GM10248 (cell line): ENCODE measurements around the gene RSBN1L.

Experiments
- CTCF ChIA-PET: fragments of 300-600 bp; sonication (Branson Sonifier 250); formaldehyde crosslinking; extraction: SDS; loops from one replicate; lab custom pipeline; 2021; ENCODE audit warnings: antibody characterized with exemption; lab: Yijun Ruan, JAX
- POLR2A ChIA-PET: fragments of 350-650 bp; sonication (Branson Sonifier 250); formaldehyde crosslinking; extraction: SDS; loops from one replicate; lab custom pipeline; 2020; ENCODE audit warnings: antibody characterized with exemption; lab: Yijun Ruan, JAX
- DNase-seq: peaks from one replicate; pipeline ENCODE4 v3.0.0; 2012; ENCODE audit errors: extremely low spot score
- TF ChIP-seq, protein P1 (sequence below): IDR thresholded peaks from 2 replicates; pipeline ENCODE4 v1.5.1; 2012; ENCODE audit warnings: mild to moderate bottlenecking, low read depth; ENCODE audit errors: extremely low read depth, missing control alignments, control extremely low read depth

RSBN1L gene

DNA sequence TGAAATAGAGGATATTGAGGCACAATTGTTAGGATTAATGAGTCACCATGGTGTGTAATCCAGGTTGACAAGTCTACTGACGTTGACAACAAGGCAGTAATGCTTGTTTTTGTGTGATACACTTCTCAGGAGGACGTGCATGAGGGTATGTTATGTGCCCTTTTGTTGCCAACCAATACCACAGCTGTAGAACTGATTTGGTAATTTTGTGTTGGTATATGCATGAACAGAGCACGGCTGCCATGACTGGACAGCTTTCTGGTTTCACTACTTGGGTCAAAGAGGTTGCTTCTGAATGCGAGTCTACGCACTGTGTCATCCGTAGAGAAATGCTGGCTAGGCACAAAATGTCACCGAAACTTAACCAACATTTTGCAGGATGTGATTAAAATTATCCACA lies 135.2 kb downstream of the RSBN1L start:
- CTCF ChIA-PET = interaction anchor here (1.1 to 2.9 kb wide), 2 partner anchors 11 to 32 kb away, joined by 5 to 8 read pairs; partner anchors contain the start of genes PHTF2 and TMEM60
- TF ChIP-seq, protein P1, sequence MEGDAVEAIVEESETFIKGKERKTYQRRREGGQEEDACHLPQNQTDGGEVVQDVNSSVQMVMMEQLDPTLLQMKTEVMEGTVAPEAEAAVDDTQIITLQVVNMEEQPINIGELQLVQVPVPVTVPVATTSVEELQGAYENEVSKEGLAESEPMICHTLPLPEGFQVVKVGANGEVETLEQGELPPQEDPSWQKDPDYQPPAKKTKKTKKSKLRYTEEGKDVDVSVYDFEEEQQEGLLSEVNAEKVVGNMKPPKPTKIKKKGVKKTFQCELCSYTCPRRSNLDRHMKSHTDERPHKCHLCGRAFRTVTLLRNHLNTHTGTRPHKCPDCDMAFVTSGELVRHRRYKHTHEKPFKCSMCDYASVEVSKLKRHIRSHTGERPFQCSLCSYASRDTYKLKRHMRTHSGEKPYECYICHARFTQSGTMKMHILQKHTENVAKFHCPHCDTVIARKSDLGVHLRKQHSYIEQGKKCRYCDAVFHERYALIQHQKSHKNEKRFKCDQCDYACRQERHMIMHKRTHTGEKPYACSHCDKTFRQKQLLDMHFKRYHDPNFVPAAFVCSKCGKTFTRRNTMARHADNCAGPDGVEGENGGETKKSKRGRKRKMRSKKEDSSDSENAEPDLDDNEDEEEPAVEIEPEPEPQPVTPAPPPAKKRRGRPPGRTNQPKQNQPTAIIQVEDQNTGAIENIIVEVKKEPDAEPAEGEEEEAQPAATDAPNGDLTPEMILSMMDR = no peak
- POLR2A ChIA-PET = no interaction called here
- DNase-seq = no peak

DNA sequence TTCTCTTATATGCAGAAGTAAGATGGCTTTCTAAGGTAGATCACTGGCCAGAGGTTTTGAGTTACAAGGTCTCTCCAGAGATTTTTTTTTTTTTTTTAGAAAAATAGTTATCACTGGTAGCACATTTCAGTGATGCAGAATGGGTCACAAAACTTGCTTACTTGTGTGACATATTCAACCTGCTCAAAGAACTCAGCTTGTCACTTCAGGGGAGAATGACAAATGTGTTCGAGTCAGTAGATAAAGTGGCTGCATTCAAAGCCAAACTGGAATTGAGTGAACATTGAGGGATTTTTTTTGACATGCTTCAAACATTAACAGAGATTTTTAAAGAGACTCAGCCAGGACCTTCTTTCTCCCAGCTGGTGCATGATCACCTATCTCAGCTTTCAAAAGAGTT lies 135.7 kb downstream of the RSBN1L start:
- CTCF ChIA-PET = interaction anchor here (1.1 to 2.9 kb wide), 3 partner anchors 11 to 180 kb away, joined by 5 to 8 read pairs (median 5); partner anchors contain the start of genes PHTF2 and TMEM60
- no peak for DNase-seq
- TF ChIP-seq, protein P1 = no peak
- POLR2A ChIA-PET = no interaction called here
